ENCODE data around the gene SP140L.
"Not testable (repeated sequence)": the region's sequence is repeated elsewhere in the genome, so short reads cannot be mapped to it uniquely, and the experiment has no call there.

The SP140L gene

GRCh38 chr2:230306474-230306873, 20.5 kb upstream of the SP140L start:
- H3K9me3 ChIP-seq (ENCODE audit: insufficient read depth, low read length): no peaks in the 10 kb centered on the region
- H3K36me3 ChIP-seq (replicated peaks; ENCODE audit: low read depth, low read length): peaks cover 3% of the 10 kb centered on the region
- no peak overlapping the region for H3K4me2 ChIP-seq (ENCODE audit: low read length)

GRCh38 chr2:230307485-230307884, 19.5 kb upstream of the SP140L start:
- TF ChIP-seq CTCF (IDR thresholded peaks at IDR 0.05; ENCODE audit: low read depth, low read length) (no peak), EZH2phosphoT487 (IDR thresholded peaks at IDR 0.05; ENCODE audit: low read depth) (no peak)
- Histone ChIP-seq H3K27me3 (ENCODE audit: low read depth, low read length) (no peaks in the 10 kb centered on the region), H3K4me3 (ENCODE audit: low read length) (no peak overlapping the region), H3K36me3 (replicated peaks; ENCODE audit: low read depth, low read length) (peaks cover 7% of the 10 kb centered on the region), H4K20me1 (ENCODE audit: insufficient read depth, low read length) (no peaks in the 10 kb centered on the region), H3K4me2 (ENCODE audit: low read length) (no peak overlapping the region), H3K4me1 (ENCODE audit: low read length) (no peaks in the 10 kb centered on the region), H3K9me3 (ENCODE audit: insufficient read depth, low read length) (no peaks in the 10 kb centered on the region), H3K79me2 (ENCODE audit: low read length) (no peaks in the 10 kb centered on the region), H3K27ac (ENCODE audit: low read length) (no peak overlapping the region), H3K9ac (ENCODE audit: low read length) (no peak overlapping the region), H2AFZ (ENCODE audit: low read depth, low read length) (no peak overlapping the region)

More at GRCh38 chr2:230306474-230306873, 20.5 kb upstream of the SP140L start:
- Histone ChIP-seq H3K79me2 (ENCODE audit: low read length) (no peaks in the 10 kb centered on the region), H3K4me1 (ENCODE audit: low read length) (no peaks in the 10 kb centered on the region), H3K27ac (ENCODE audit: low read length) (no peak overlapping the region), H4K20me1 (ENCODE audit: insufficient read depth, low read length) (no peaks in the 10 kb centered on the region), H3K4me3 (ENCODE audit: low read length) (no peak overlapping the region), H3K9ac (ENCODE audit: low read length) (no peak overlapping the region), H2AFZ (ENCODE audit: low read depth, low read length) (no peak overlapping the region), H3K27me3 (ENCODE audit: low read depth, low read length) (no peaks in the 10 kb centered on the region)
- TF ChIP-seq CTCF (IDR thresholded peaks at IDR 0.05; ENCODE audit: low read depth, low read length) (no peak), EZH2phosphoT487 (IDR thresholded peaks at IDR 0.05; ENCODE audit: low read depth) (no peak)

DNA sequence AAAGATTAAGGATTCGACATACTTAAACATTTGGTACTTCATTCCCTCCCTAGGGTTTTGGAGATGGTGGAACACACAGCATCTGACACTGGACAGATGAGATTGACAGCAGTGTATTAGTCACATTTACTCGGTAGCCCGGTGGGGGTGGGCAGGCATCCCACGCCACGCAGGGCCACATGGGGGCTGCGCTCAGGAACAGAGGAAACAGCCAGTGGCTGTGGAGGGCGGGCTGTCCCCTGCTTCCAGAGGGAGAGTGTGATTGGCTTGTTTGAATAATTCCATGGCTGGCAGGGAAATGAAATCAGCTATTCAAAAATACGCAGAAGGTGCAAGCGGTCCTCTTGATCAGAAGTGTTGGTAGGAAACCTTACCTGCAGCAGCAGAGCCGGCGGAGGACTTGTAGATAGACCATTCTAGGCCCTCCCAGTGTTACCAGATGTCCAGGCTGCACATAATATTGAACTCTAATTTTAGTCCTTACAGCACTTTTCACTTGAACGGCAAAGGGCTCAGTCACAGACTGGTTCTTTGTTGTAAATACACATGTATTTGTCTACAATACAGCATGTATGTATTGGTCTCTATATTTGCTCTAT, 18.5 kb upstream of the SP140L start:
- no peak overlapping the region for H3K4me3 ChIP-seq (ENCODE audit: low read length)
- TF ChIP-seq EZH2phosphoT487 (IDR thresholded peaks at IDR 0.05; ENCODE audit: low read depth): no peak
- TF ChIP-seq CTCF (IDR thresholded peaks at IDR 0.05; ENCODE audit: low read depth, low read length): no peak
- H3K9me3 ChIP-seq (ENCODE audit: insufficient read depth, low read length): no peaks in the 10 kb centered on the region
- H3K27me3 ChIP-seq (ENCODE audit: low read depth, low read length): no peaks in the 10 kb centered on the region
- peaks cover 14% of the 10 kb centered on the region for H3K36me3 ChIP-seq (replicated peaks; ENCODE audit: low read depth, low read length)
- H3K27ac ChIP-seq (ENCODE audit: low read length): no peak overlapping the region
- H3K4me2 ChIP-seq (ENCODE audit: low read length): no peak overlapping the region
- no peak overlapping the region for H2AFZ ChIP-seq (ENCODE audit: low read depth, low read length)
- H4K20me1 ChIP-seq (ENCODE audit: insufficient read depth, low read length): no peaks in the 10 kb centered on the region
- H3K4me1 ChIP-seq (ENCODE audit: low read length): no peaks in the 10 kb centered on the region
- no peak overlapping the region for H3K9ac ChIP-seq (ENCODE audit: low read length)
- no peaks in the 10 kb centered on the region for H3K79me2 ChIP-seq (ENCODE audit: low read length)

- H4K20me1 ChIP-seq (ENCODE audit: insufficient read depth, low read length); H3K9ac ChIP-seq (ENCODE audit: low read length); H3K79me2 ChIP-seq (ENCODE audit: low read length); H3K9me3 ChIP-seq (ENCODE audit: insufficient read depth, low read length); H3K4me1 ChIP-seq (ENCODE audit: low read length); H3K27ac ChIP-seq (ENCODE audit: low read length); H2AFZ ChIP-seq (ENCODE audit: low read depth, low read length); H3K4me3 ChIP-seq (ENCODE audit: low read length); H3K4me2 ChIP-seq (ENCODE audit: low read length); H3K27me3 ChIP-seq (ENCODE audit: low read depth, low read length): not testable (repeated sequence)
- peaks cover 18% of the 10 kb centered on the region for H3K36me3 ChIP-seq (replicated peaks; ENCODE audit: low read depth, low read length)
Measured at GRCh38 chr2:230310792-230311191, 16.2 kb upstream of the SP140L start.

DNA sequence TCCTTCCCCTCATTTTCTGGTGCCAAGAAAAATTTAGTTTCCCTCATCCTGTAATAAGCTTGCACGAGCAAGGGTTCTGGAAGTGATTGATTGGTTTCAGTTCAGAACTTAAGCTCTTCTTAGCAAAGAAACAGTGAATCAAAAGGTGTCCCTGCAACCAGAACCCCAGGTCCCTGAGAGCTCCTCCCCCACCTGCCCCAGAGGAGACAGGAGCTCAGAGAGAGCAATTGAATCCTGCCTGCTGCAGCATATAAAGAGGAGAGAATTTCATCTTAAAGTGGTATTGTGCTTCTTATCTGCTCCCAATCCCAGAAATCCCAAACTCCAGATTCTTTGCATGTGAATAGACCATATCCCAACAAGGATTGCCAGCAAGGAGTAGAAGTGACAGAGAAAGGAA, 15.4 kb upstream of the SP140L start:
- H4K20me1 ChIP-seq (ENCODE audit: insufficient read depth, low read length); H3K4me2 ChIP-seq (ENCODE audit: low read length); H3K4me1 ChIP-seq (ENCODE audit: low read length); H3K27me3 ChIP-seq (ENCODE audit: low read depth, low read length); H3K4me3 ChIP-seq (ENCODE audit: low read length); H3K9ac ChIP-seq (ENCODE audit: low read length); H3K9me3 ChIP-seq (ENCODE audit: insufficient read depth, low read length); H3K79me2 ChIP-seq (ENCODE audit: low read length); H2AFZ ChIP-seq (ENCODE audit: low read depth, low read length); H3K27ac ChIP-seq (ENCODE audit: low read length): not testable (repeated sequence)
- peaks cover 18% of the 10 kb centered on the region for H3K36me3 ChIP-seq (replicated peaks; ENCODE audit: low read depth, low read length)

All from OCI-LY3 (cell line).